Karpas-422 (cell line): Measurements from ENCODE around the gene SV2C. TPM values are rescaled to one million over a fixed set of nuclear protein-coding genes. Genes with fewer than 3 reads are reported as not detected.
"Not testable (repeated sequence)": the region's sequence is repeated elsewhere in the genome, so short reads cannot be mapped to it uniquely, and the experiment has no call there.

Experiments
- DNase-seq: peaks from one replicate; pipeline ENCODE4 v3.0.0-alpha.2; 2015
- H2AFZ ChIP-seq: fragments of 200-600 bp; sonication (generic); 2 replicates; pipeline ENCODE4 v1.6.1; 2014; ENCODE audit warnings: antibody characterized with exemption, low read length, mixed read lengths
- H3K27ac ChIP-seq: fragments of 200-600 bp; sonication (generic); 2 replicates; pipeline ENCODE4 v1.5.1; 2014; ENCODE audit warnings: mild to moderate bottlenecking, low read length, moderate library complexity
- H3K27me3 ChIP-seq: fragments of 200-600 bp; sonication (generic); 2 replicates; pipeline ENCODE4 v1.6.1; 2014; ENCODE audit warnings: low read length, mixed read lengths
- H3K36me3 ChIP-seq: fragments of 200-600 bp; sonication (generic); 2 replicates; pipeline ENCODE4 v1.6.1; 2014; ENCODE audit warnings: low read length, mixed read lengths; ENCODE audit not compliant: insufficient read depth
- H3K4me1 ChIP-seq: fragments of 200-600 bp; sonication (generic); 2 replicates; pipeline ENCODE4 v1.6.1; 2014; ENCODE audit warnings: mild to moderate bottlenecking, low read length, mixed read lengths
- H3K4me2 ChIP-seq: fragments of 200-600 bp; sonication (generic); 2 replicates; pipeline ENCODE4 v1.6.1; 2014; ENCODE audit warnings: low read length, low read depth, mild to moderate bottlenecking; ENCODE audit not compliant: poor library complexity, severe bottlenecking
- H3K4me3 ChIP-seq: fragments of 200-600 bp; sonication (generic); 2 replicates; pipeline ENCODE4 v1.5.1; 2014; ENCODE audit warnings: mild to moderate bottlenecking, antibody characterized with exemption, low read length, mixed read lengths
- H3K79me2 ChIP-seq: fragments of 200-600 bp; sonication (generic); 2 replicates; pipeline ENCODE4 v1.6.1; 2014; ENCODE audit warnings: mild to moderate bottlenecking, low read length, mixed read lengths
- H3K9ac ChIP-seq: fragments of 200-600 bp; sonication (generic); 2 replicates; pipeline ENCODE4 v1.6.0; 2014; ENCODE audit warnings: low read length
- H3K9me2 ChIP-seq: fragments of 200-600 bp; sonication (generic), shearing (Covaris generic); replicated peaks from 2 replicates; pipeline ENCODE4 v1.6.0; 2014; ENCODE audit warnings: mild to moderate bottlenecking, low read length, moderate library complexity; ENCODE audit not compliant: insufficient read depth
- H3K9me3 ChIP-seq: fragments of 300-700, 200-600 bp; sonication (generic); 2 replicates; pipeline ENCODE4 v1.6.1; 2014; ENCODE audit warnings: low read length, mixed read lengths
- H4K20me1 ChIP-seq: fragments of 200-600 bp; sonication (generic); 2 replicates; pipeline ENCODE4 v1.6.1; 2014; ENCODE audit warnings: mild to moderate bottlenecking, antibody characterized with exemption, low read length, low read depth; ENCODE audit not compliant: insufficient read depth
- total RNA-seq: library from RNA; depleted of rRNA; stranded (reverse); fragments of >200 nt; shearing (Covaris generic); gene quantifications from 2 replicates; pipeline ENCODE4 v1.2.3, GENCODE V29; 2014; ENCODE audit warnings: low replicate concordance

Gene SV2C
- total RNA-seq, 1 experiment from 2014 or later = not detected

GRCh38 chr5:76367623-76368371, 284.6 kb downstream of the SV2C start:
- Histone ChIP-seq H3K9ac (no peak overlapping the region), H3K36me3 (no peaks in the 10 kb centered on the region), H4K20me1 (no peaks in the 10 kb centered on the region), H3K4me1 (peaks cover 17% of the 10 kb centered on the region), H3K9me3 (no peaks in the 10 kb centered on the region), H3K79me2 (no peaks in the 10 kb centered on the region), H3K4me3 (no peak overlapping the region), H3K27ac (no peak overlapping the region), H3K9me2 (no peaks in the 10 kb centered on the region), H3K4me2 (no peak overlapping the region), H3K27me3 (no peaks in the 10 kb centered on the region), H2AFZ (no peak overlapping the region)
- DNase-seq = no peak

- Histone ChIP-seq H3K27me3 (no peaks in the 10 kb centered on the region), H4K20me1 (no peaks in the 10 kb centered on the region), H3K79me2 (no peaks in the 10 kb centered on the region), H3K9me2 (no peaks in the 10 kb centered on the region), H3K9ac (no peak overlapping the region), H3K4me2 (no peak overlapping the region), H3K27ac (no peak overlapping the region), H3K36me3 (no peaks in the 10 kb centered on the region), H3K4me1 (peaks cover 12% of the 10 kb centered on the region), H3K9me3 (no peaks in the 10 kb centered on the region), H2AFZ (no peak overlapping the region), H3K4me3 (no peak overlapping the region)
- DNase-seq = no peak
Measured at GRCh38 chr5:76368941-76369340, 285.8 kb downstream of the SV2C start.

DNA sequence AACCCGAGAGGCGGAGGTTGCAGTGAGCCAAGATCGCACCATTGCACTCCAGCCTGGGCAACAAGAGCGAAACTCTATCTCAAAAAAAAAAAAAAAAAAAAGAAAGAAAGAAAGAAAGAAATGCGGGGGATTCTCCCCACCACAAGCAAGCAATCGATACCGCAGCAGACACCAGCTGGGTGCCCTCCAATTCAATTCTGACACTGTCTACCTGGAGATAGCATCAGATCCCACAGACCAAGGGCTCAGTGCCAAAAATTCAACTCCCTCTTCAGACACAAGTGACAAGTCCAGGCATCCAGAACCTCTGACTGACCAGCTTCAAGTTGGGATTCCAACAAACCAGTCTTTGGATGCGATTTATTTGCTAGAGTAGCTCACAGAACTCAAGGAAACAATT, 286.5 kb downstream of the SV2C start:
- not testable (repeated sequence) for H3K4me3 ChIP-seq, H3K4me1 ChIP-seq, H3K9me3 ChIP-seq, DNase-seq, H2AFZ ChIP-seq, H3K79me2 ChIP-seq, H4K20me1 ChIP-seq, H3K4me2 ChIP-seq, H3K27ac ChIP-seq, H3K9me2 ChIP-seq, H3K36me3 ChIP-seq, H3K27me3 ChIP-seq, H3K9ac ChIP-seq

DNA sequence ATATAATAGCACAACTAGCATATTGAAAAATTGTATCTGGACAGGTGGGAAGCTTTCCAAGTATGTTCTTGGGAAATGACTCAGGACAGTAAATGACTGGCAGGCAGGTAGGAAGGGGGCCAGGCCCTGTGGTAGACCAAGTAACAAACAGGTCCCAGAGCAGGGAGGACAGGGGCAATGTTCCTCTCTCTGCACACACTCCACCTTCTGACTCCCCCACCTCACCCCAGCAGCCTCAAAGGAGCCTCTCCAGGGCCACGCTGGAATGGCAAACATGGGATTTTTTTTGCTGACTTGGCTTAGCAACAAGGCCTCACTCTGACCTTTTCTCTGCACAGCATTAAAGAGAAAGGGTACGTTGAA, 288.8 kb downstream of the SV2C start:
- no peaks in the 10 kb centered on the region for H3K9me3 ChIP-seq

DNA sequence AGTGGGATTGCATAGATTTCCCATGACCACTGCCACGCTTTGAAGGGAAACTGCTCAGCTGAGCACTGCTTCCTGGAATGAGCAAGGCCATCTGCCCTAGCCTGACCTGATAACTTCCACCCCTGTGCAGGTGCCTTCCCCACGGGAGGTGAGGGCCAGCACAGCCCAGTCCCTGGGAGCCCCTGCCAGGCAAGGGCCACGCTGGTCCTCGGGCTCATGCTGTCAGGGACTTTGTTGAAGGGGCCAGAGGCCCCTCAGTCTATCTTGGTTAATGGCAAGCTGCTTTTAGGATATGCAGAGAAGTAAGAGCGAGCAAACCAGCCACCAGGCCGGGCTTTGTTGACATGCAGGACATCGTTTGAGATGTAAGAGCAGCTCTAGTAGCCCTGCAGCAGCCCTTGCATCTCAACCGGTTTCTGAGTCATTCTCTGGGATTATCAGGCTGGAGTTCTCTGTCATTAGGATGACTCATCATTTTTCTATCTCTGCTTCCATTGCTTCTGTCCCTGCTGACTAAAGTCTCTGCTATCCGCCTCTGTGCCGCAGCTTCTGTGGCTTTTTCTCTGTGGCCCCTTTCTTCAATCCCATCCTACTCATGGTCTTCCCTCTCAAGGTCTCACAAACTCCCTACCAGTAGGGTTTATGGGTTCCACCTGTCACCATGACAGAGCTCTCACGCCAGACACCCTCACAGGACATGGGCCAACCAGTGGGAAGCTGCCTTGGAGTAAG, 289.3 kb downstream of the SV2C start:
- Histone ChIP-seq H3K9me3 (no peaks in the 10 kb centered on the region), H3K27me3 (no peaks in the 10 kb centered on the region), H3K9me2 (no peaks in the 10 kb centered on the region), H3K9ac (no peak overlapping the region), H2AFZ (no peak overlapping the region), H3K4me3 (no peak overlapping the region), H3K36me3 (no peaks in the 10 kb centered on the region), H4K20me1 (no peaks in the 10 kb centered on the region), H3K4me1 (no peaks in the 10 kb centered on the region), H3K79me2 (no peaks in the 10 kb centered on the region), H3K4me2 (no peak overlapping the region), H3K27ac (no peak overlapping the region)
- DNase-seq = no peak

More for the DNA sequence above, 288.8 kb downstream of the SV2C start:
- Histone ChIP-seq H3K4me3 (no peak overlapping the region), H4K20me1 (no peaks in the 10 kb centered on the region), H3K27me3 (no peaks in the 10 kb centered on the region), H3K4me1 (no peaks in the 10 kb centered on the region), H3K79me2 (no peaks in the 10 kb centered on the region), H3K9ac (no peak overlapping the region), H3K4me2 (no peak overlapping the region), H3K27ac (no peak overlapping the region), H3K9me2 (no peaks in the 10 kb centered on the region), H3K36me3 (no peaks in the 10 kb centered on the region), H2AFZ (no peak overlapping the region)
- DNase-seq = no peak

GRCh38 chr5:76376148-76376865, 293.1 kb downstream of the SV2C start:
- H3K9ac ChIP-seq = no peak overlapping the region

GRCh38 chr5:76376866-76377230, 293.7 kb downstream of the SV2C start:
- no peaks in the 10 kb centered on the region for H3K36me3 ChIP-seq
- H3K4me3 ChIP-seq = no peak overlapping the region
- H4K20me1 ChIP-seq = no peaks in the 10 kb centered on the region
- no peaks in the 10 kb centered on the region for H3K9me2 ChIP-seq
- no peaks in the 10 kb centered on the region for H3K4me1 ChIP-seq
- no peak overlapping the region for H3K27ac ChIP-seq
- no peaks in the 10 kb centered on the region for H3K9me3 ChIP-seq
- no peak for DNase-seq
- H3K4me2 ChIP-seq = no peak overlapping the region
- no peaks in the 10 kb centered on the region for H3K27me3 ChIP-seq
- H2AFZ ChIP-seq = no peak overlapping the region
- H3K9ac ChIP-seq = no peak overlapping the region
- H3K79me2 ChIP-seq = no peaks in the 10 kb centered on the region

More at GRCh38 chr5:76376148-76376865, 293.1 kb downstream of the SV2C start:
- Histone ChIP-seq H2AFZ (no peak overlapping the region), H3K27me3 (no peaks in the 10 kb centered on the region), H4K20me1 (no peaks in the 10 kb centered on the region), H3K4me3 (no peak overlapping the region), H3K4me1 (no peaks in the 10 kb centered on the region), H3K9me3 (no peaks in the 10 kb centered on the region), H3K9me2 (no peaks in the 10 kb centered on the region), H3K79me2 (no peaks in the 10 kb centered on the region), H3K27ac (no peak overlapping the region), H3K4me2 (no peak overlapping the region), H3K36me3 (no peaks in the 10 kb centered on the region)
- DNase-seq = no peak

DNA sequence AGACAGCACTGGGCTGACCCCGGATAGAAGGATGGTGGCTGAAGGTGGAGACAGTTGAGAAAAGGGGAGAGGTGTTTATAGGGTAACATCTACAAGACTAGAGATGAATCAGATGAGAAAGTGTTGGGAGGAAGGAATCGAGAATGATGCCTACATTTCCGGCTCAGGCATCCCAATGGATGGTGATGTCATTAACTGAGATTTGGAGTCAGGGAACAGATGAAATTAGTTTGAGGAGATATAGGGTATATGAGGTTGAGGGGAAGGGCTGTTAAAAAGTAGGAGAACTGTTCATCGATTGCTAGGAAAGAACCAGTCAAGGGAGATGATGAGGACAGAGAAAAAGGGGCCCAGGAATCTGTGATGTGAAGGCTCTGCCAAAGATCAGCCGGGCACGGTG, 295.2 kb downstream of the SV2C start:
- Histone ChIP-seq H3K9me3 (no peaks in the 10 kb centered on the region), H3K4me3 (no peak overlapping the region), H3K27ac (no peak overlapping the region), H2AFZ (no peak overlapping the region), H3K27me3 (no peaks in the 10 kb centered on the region), H3K36me3 (no peaks in the 10 kb centered on the region), H3K4me2 (no peak overlapping the region), H4K20me1 (no peaks in the 10 kb centered on the region), H3K9ac (no peak overlapping the region), H3K4me1 (no peaks in the 10 kb centered on the region), H3K79me2 (no peaks in the 10 kb centered on the region), H3K9me2 (no peaks in the 10 kb centered on the region)
- DNase-seq = no peak
